Esophagus (tissue), 2 donors: Measurements from ENCODE around the gene FER1L5. TPM values are rescaled to one million over a fixed set of nuclear protein-coding genes. Genes with fewer than 3 reads are reported as not detected.

Source experiments
- H3K27ac ChIP-seq, 2 donors: one replicate each; pipeline ENCODE4 v1.5.1; 2013; ENCODE audit warnings: low read depth in 2 of 2, mild to moderate bottlenecking in 2 of 2, inconsistent platforms in 1 of 2, low read length in 1 of 2, moderate library complexity in 1 of 2
- H3K27me3 ChIP-seq, 2 donors: one replicate each; pipeline ENCODE4 v1.6.1; 2013; ENCODE audit warnings: low read length in 2 of 2, control low read depth in 1 of 2, mild to moderate bottlenecking in 1 of 2; ENCODE audit not compliant: insufficient read depth in 2 of 2, control insufficient read depth in 1 of 2
- H3K36me3 ChIP-seq, 2 donors: one replicate each; pipeline ENCODE4 v1.6.1; 2013; ENCODE audit warnings: low read length in 1 of 2; ENCODE audit not compliant: control insufficient read depth in 2 of 2, insufficient read depth in 2 of 2
- H3K4me1 ChIP-seq, 2 donors: one replicate each; pipeline ENCODE4 v1.6.1; 2013; ENCODE audit warnings: low read length in 1 of 2; ENCODE audit not compliant: control insufficient read depth in 2 of 2, insufficient read depth in 2 of 2
- H3K4me3 ChIP-seq, 2 donors: one replicate each; pipeline ENCODE4 v1.5.1; 2013; ENCODE audit warnings: low read length in 2 of 2, mild to moderate bottlenecking in 2 of 2, low read depth in 1 of 2, moderate library complexity in 1 of 2
- H3K9me3 ChIP-seq, 2 donors: one replicate each; pipeline ENCODE4 v1.6.1; 2013; ENCODE audit warnings: mild to moderate bottlenecking in 2 of 2, low read depth in 1 of 2, low read length in 1 of 2, moderate library complexity in 1 of 2; ENCODE audit not compliant: control insufficient read depth in 2 of 2, insufficient read depth in 1 of 2
- WGBS, 2 donors: extraction: QIAGEN DNeasy Blood & Tissue Kit; methylation state at CpG; one replicate each; pipeline ENCODE4 v1.1.7; 2013; 5-methylcytosine and 5-hydroxymethylcytosine counted together
- polyA plus RNA-seq, 2 donors: library from polyadenylated mRNA; stranded (reverse); fragments of 200-250 nt; gene quantifications; one replicate each; pipeline ENCODE4 v1.2.3, GENCODE V29; 2013
- donor health status: healthy with polysubstance abuse.
- donor health status: Bipolar disorder and iron deficiency.

FER1L5 gene
- polyA plus RNA-seq, 2 donors: 0.02 to 0.20 TPM

- Histone ChIP-seq H3K4me3 (no peak overlapping the region), H3K27me3 (no peaks in the 10 kb centered on the region), H3K4me1 (no peaks in the 10 kb centered on the region), H3K36me3 (no peaks in the 10 kb centered on the region), H3K9me3 (no peaks in the 10 kb centered on the region), H3K27ac (no peak overlapping the region)
- 49% methylated on average over 19 of the region's 19 CpGs for WGBS, 2 donors
Measured at GRCh38 chr2:96685577-96686459, 43.3 kb downstream of the FER1L5 start.

- Histone ChIP-seq H3K36me3 (no peaks in the 10 kb centered on the region), H3K9me3 (no peaks in the 10 kb centered on the region), H3K27ac (no peak overlapping the region), H3K4me3 (no peak overlapping the region), H3K27me3 (no peaks in the 10 kb centered on the region), H3K4me1 (no peaks in the 10 kb centered on the region)
- whole genome bisulfite sequencing, 2 donors: 95 to 98% methylated on average over 3 of the region's 3 CpGs
Measured at GRCh38 chr2:96687266-96687665, 44.7 kb downstream of the FER1L5 start.

- H3K36me3 ChIP-seq: no peaks in the 10 kb centered on the region
- no peak overlapping the region for H3K27ac ChIP-seq
- WGBS, 2 donors: 84 to 86% methylated on average over 27 of the region's 27 CpGs
- H3K27me3 ChIP-seq: no peaks in the 10 kb centered on the region
- no peaks in the 10 kb centered on the region for H3K4me1 ChIP-seq
- no peaks in the 10 kb centered on the region for H3K9me3 ChIP-seq
- H3K4me3 ChIP-seq: no peak overlapping the region
Measured at GRCh38 chr2:96687711-96688640, 45.4 kb downstream of the FER1L5 start.

GRCh38 chr2:96688649-96689430 lies 46.3 kb downstream of the FER1L5 start:
- WGBS, 2 donors: 93 to 94% methylated on average over 11 of the region's 11 CpGs
- H3K36me3 ChIP-seq: no peaks in the 10 kb centered on the region
- H3K4me3 ChIP-seq: no peak overlapping the region
- no peaks in the 10 kb centered on the region for H3K9me3 ChIP-seq
- no peak overlapping the region for H3K27ac ChIP-seq
- H3K4me1 ChIP-seq: no peaks in the 10 kb centered on the region
- no peaks in the 10 kb centered on the region for H3K27me3 ChIP-seq

- no peaks in the 10 kb centered on the region for H3K9me3 ChIP-seq
- no peaks in the 10 kb centered on the region for H3K36me3 ChIP-seq
- no peak overlapping the region for H3K4me3 ChIP-seq
- H3K4me1 ChIP-seq: no peaks in the 10 kb centered on the region
- H3K27ac ChIP-seq: no peak overlapping the region
- no peaks in the 10 kb centered on the region for H3K27me3 ChIP-seq
- WGBS, 2 donors: 92 to 96% methylated on average over 14 of the region's 14 CpGs
Measured at GRCh38 chr2:96689431-96689991, 46.9 kb downstream of the FER1L5 start.

- no peak overlapping the region for H3K27ac ChIP-seq
- H3K36me3 ChIP-seq: no peaks in the 10 kb centered on the region
- H3K27me3 ChIP-seq: no peaks in the 10 kb centered on the region
- H3K4me1 ChIP-seq: no peaks in the 10 kb centered on the region
- H3K9me3 ChIP-seq: no peaks in the 10 kb centered on the region
- WGBS, 2 donors: 86 to 87% methylated on average over 16 of the region's 16 CpGs
- H3K4me3 ChIP-seq: no peak overlapping the region
Measured at GRCh38 chr2:96690306-96691021, 47.9 kb downstream of the FER1L5 start.

GRCh38 chr2:96691022-96691612 lies 48.6 kb downstream of the FER1L5 start:
- Histone ChIP-seq H3K27me3 (no peaks in the 10 kb centered on the region), H3K9me3 (no peaks in the 10 kb centered on the region), H3K36me3 (no peaks in the 10 kb centered on the region), H3K27ac (no peak overlapping the region), H3K4me1 (no peaks in the 10 kb centered on the region), H3K4me3 (no peak overlapping the region)
- WGBS, 2 donors: 92% methylated on average over 30 of the region's 30 CpGs

- Histone ChIP-seq H3K9me3 (no peaks in the 10 kb centered on the region), H3K4me1 (peaks cover 0 to 3% of the 10 kb centered on the region in 2 donors), H3K27ac (no peak overlapping the region), H3K36me3 (no peaks in the 10 kb centered on the region), H3K4me3 (no peak overlapping the region), H3K27me3 (no peaks in the 10 kb centered on the region)
- WGBS, 2 donors: 89 to 91% methylated on average over 14 of the region's 14 CpGs
Measured at GRCh38 chr2:96692094-96692971, 49.8 kb downstream of the FER1L5 start.
